Body of pancreas (tissue), 4 donors: Measurements from ENCODE around the gene MAEA. TPM values are rescaled to one million over a fixed set of nuclear protein-coding genes. Genes with fewer than 3 reads are reported as not detected.

Source experiments
- ATAC-seq: fragments of 150-250 bp; one replicate; pipeline ENCODE4 v1.9.1; 2016
- DNase-seq, 4 donors: peaks; one replicate each; pipeline ENCODE4 v3.0.0-alpha.2; 2019
- H3K27ac ChIP-seq, 4 donors: fragments of 200-600 bp; sonication (generic); 1 replicate in 3 of 4; 2 replicates in 1 of 4; pipeline versions ENCODE4 v1.5.1 to v1.6.1; 2016 to 2019; ENCODE audit warnings: mild to moderate bottlenecking in 1 of 4, mixed read lengths in 1 of 4, moderate library complexity in 1 of 4
- H3K27me3 ChIP-seq, 2 donors: fragments of 200-600 bp; sonication (generic); one replicate each; pipeline ENCODE4 v1.6.0; 2016; ENCODE audit warnings: mild to moderate bottlenecking in 1 of 2
- H3K36me3 ChIP-seq, 2 donors: fragments of 200-600 bp; sonication (generic); replicated peaks in 1 of 2; 2 replicates each; pipeline ENCODE4 v1.5.1; 2016; ENCODE audit warnings: low read depth in 2 of 2; ENCODE audit not compliant: insufficient read depth in 1 of 2
- H3K4me1 ChIP-seq: fragments of 200-600 bp; sonication (generic); one replicate; pipeline ENCODE4 v1.6.0; 2016
- H3K4me3 ChIP-seq, 2 donors: fragments of 200-600 bp; sonication (generic); 1 replicate in 1 of 2; 2 replicates in 1 of 2; pipeline ENCODE4 v1.5.1; 2016 to 2019
- H3K9me3 ChIP-seq, 3 donors: fragments of 200-600 bp; sonication (generic); 1 replicate in 2 of 3; 2 replicates in 1 of 3; pipeline ENCODE4 v1.5.1; 2016
- POLR2A ChIP-seq, 3 donors: fragments of 450-650 bp; IDR thresholded peaks; one replicate each; pipeline ENCODE4 v1.6.1; 2016; ENCODE audit warnings: antibody characterized with exemption in 3 of 3, mild to moderate bottlenecking in 2 of 3
- WGBS, 2 donors: methylation state at CpG; one replicate each; pipeline ENCODE4 v1.1.5; 2017; 5-methylcytosine and 5-hydroxymethylcytosine counted together
- intact Hi-C: fragments of 100-400 bp; cut with DNase I; formaldehyde crosslinking; loops from one replicate; pipeline ENCODE4 v1.15.1; 2023
- total RNA-seq, 2 donors: library from RNA; depleted of rRNA; stranded (reverse); fragments of >200 nt; gene quantifications; one replicate each; pipeline ENCODE4 v1.1.0, GENCODE V29; 2016
- TF ChIP-seq, protein P1 (sequence below), 7 experiments: fragments of 450-650 bp in 4 of 7; fragments of 200-600 bp in 3 of 7; sonication (generic) in 3 of 7; IDR thresholded peaks; one replicate each; pipeline ENCODE4 v1.5.1; 2016 to 2019; ENCODE audit warnings: antibody characterized with exemption in 7 of 7

MAEA gene
- total RNA-seq, 2 donors from 2014 or later, result 68.7 to 88.0 TPM

DNA sequence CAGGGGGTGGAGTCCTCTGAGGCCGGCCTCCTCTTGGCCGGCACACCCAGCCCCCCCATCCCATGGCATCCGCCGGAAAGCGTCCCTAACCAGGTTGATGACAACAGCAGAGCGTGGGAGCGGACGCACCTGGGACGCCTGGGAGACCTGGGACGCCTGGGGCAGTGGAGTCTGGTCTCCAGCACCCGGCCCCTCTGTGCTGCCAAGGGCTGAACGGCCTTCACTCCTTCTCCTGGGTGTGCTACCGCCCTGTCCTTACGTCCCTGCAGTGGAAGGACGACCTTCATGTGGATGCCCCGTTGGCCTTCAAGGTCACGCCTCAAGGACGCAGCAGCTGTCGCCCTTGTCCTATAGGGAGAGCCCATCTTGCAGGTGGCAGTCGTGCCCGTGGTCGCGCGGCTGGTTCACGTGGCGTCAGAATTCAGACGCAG is 89.7 kb downstream of the MAEA start:
- intact Hi-C loops, result no loop called here
- peaks cover 14% of the 10 kb centered on the region for H3K4me1 ChIP-seq
- peak overlapping the region in 3 of 4 donors; percentile 37 to 41 (median 41) for H3K27ac ChIP-seq
- DNase-seq (peak; percentile 83 to 93 (median 86)), ATAC-seq (peak; percentile 77)
- no peaks in the 10 kb centered on the region for H3K9me3 ChIP-seq
- H3K4me3 ChIP-seq, result no peak overlapping the region
- H3K27me3 ChIP-seq, result no peaks in the 10 kb centered on the region
- no peak for TF ChIP-seq POLR2A (IDR thresholded peaks at IDR 0.05)
- TF ChIP-seq, protein P1, sequence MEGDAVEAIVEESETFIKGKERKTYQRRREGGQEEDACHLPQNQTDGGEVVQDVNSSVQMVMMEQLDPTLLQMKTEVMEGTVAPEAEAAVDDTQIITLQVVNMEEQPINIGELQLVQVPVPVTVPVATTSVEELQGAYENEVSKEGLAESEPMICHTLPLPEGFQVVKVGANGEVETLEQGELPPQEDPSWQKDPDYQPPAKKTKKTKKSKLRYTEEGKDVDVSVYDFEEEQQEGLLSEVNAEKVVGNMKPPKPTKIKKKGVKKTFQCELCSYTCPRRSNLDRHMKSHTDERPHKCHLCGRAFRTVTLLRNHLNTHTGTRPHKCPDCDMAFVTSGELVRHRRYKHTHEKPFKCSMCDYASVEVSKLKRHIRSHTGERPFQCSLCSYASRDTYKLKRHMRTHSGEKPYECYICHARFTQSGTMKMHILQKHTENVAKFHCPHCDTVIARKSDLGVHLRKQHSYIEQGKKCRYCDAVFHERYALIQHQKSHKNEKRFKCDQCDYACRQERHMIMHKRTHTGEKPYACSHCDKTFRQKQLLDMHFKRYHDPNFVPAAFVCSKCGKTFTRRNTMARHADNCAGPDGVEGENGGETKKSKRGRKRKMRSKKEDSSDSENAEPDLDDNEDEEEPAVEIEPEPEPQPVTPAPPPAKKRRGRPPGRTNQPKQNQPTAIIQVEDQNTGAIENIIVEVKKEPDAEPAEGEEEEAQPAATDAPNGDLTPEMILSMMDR (IDR thresholded peaks at IDR 0.05), result no peak
- H3K36me3 ChIP-seq, result peaks cover under 1 to 7% of the 10 kb centered on the region in 2 donors
- WGBS, 2 donors, result 20 to 49% methylated on average over 2 to 26 of the region's 27 CpGs

DNA sequence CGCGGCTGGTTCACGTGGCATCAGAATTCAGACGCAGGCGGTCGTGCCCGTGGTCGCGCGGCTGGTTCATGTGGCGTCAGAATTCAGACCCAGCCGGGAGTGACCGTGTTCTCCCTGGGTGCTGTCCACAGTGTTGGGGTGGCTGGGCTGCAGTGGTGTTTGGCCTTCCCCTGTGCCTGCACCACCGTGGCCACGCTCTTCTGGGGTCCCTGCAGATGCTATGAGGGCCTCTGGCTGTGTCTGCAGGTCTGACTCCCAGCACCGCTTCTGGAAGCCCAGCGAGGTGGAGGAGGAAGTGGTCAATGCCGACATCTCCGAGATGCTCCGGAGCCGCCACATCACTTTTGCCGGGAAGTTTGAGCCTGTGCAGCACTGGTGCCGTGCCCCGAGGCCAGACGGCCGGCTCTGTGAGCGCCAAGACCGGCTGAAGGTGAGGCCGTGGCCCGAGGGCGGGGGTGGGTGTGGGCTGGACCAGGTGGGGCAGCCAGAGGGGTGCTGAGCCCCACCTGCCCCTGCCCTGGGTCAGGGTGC is 90.2 kb downstream of the MAEA start:
- DNase-seq (peak in 3 of 4 donors; percentile 4 to 10 (median 8)), ATAC-seq (no peak)
- TF ChIP-seq, protein P1 (IDR thresholded peaks at IDR 0.05), result no peak
- no peak for TF ChIP-seq POLR2A (IDR thresholded peaks at IDR 0.05)
- H3K9me3 ChIP-seq, result no peaks in the 10 kb centered on the region
- H3K27ac ChIP-seq, result no peak overlapping the region
- intact Hi-C loops, result no loop called here
- H3K4me3 ChIP-seq, result no peak overlapping the region
- H3K27me3 ChIP-seq, result no peaks in the 10 kb centered on the region
- H3K4me1 ChIP-seq, result peaks cover 14% of the 10 kb centered on the region
- H3K36me3 ChIP-seq, result peaks cover 1 to 7% of the 10 kb centered on the region in 2 donors
- WGBS, 2 donors, result 92% methylated on average over 29 of the region's 31 CpGs; no CpG with 5 or more reads in 1 of the 2 donors

DNA sequence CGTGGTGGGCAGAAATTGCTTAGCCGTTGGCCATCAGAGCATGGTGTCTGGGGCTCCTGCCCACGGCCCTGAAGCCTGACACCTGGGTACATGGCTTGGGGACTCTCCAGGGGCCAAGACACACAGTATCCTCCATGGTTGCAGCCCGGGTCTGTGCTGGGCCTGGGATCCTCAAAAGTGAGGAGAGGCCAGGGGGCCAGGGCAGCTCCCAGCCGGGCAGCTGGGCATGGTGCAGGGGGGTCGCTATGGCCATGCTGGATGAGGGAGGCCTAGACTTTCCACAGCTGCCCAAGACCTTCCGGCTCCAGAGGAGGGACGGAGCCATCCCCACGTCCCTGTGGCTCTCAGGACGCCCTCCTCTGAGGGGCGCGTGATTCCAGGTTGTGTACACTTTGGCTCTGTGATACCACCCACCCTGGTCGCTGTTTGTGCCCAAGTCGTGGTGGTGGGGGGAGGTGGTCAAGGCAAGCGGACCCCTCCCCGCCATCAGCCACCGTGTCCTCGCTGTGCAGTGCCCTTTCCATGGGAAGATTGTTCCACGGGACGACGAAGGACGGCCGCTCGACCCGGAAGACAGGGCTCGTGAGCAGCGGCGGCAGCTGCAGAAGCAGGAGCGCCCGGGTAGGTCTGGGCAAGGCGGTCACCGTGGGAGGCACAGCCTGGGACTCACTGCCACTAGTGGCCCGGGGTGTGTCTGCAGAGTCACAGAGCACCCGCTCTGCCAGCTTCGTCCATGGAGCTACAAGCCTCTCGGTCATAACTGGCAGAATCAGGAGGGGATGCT is 90.9 kb downstream of the MAEA start:
- DNase-seq (peak in 3 of 4 donors; percentile 4 to 10 (median 9)), ATAC-seq (no peak)
- Histone ChIP-seq H3K36me3 (peaks cover 1 to 6% of the 10 kb centered on the region in 2 donors), H3K27ac (no peak overlapping the region), H3K27me3 (no peaks in the 10 kb centered on the region), H3K4me1 (peaks cover 14% of the 10 kb centered on the region), H3K4me3 (no peak overlapping the region), H3K9me3 (no peaks in the 10 kb centered on the region)
- no peak for TF ChIP-seq POLR2A (IDR thresholded peaks at IDR 0.05)
- TF ChIP-seq, protein P1 (IDR thresholded peaks at IDR 0.05), result no peak
- intact Hi-C loops, result no loop called here
- WGBS, 2 donors, result 92 to 96% methylated on average over 12 to 36 of the region's 36 CpGs

DNA sequence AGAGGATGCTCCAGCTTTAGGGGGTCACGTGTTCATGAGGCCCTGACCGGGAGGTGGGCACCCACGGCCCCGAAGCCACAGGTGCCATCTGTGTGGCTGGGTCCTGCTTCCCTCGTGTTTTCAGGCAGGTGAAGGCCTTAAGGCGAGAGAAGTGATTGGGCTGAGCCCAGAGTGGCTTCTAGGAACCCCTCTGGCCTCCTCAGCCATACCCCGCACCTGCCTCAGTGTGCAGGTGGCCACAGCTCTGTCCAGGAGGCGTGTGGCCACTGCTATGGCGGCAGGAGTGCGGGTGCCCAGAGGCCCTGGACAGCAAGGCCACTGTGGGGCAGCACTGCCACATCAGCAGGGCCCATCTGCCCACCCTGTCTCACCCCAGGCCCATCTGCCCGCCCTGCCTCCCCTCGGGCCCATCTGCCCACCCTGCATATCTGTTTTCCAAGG is 91.5 kb downstream of the MAEA start:
- WGBS, 2 donors, result 79 to 95% methylated on average over 2 to 12 of the region's 12 CpGs

More for the DNA sequence above, 91.5 kb downstream of the MAEA start:
- DNase-seq (peak in 3 of 4 donors; percentile 2 to 7 (median 6)), ATAC-seq (no peak)
- H3K4me3 ChIP-seq, result no peak overlapping the region
- intact Hi-C loops, result no loop called here
- no peaks in the 10 kb centered on the region for H3K9me3 ChIP-seq
- no peaks in the 10 kb centered on the region for H3K27me3 ChIP-seq
- TF ChIP-seq, protein P1 (IDR thresholded peaks at IDR 0.05), result no peak
- no peak for TF ChIP-seq POLR2A (IDR thresholded peaks at IDR 0.05)
- H3K27ac ChIP-seq, result no peak overlapping the region
- H3K36me3 ChIP-seq, result peaks cover 0 to 1% of the 10 kb centered on the region in 2 donors
- peaks cover 14% of the 10 kb centered on the region for H3K4me1 ChIP-seq
